Adrenal gland (tissue), 12 donors: ENCODE results near the gene RNF130. TPM values are rescaled to one million over a fixed set of nuclear protein-coding genes. Genes with fewer than 3 reads are reported as not detected.
"Not testable (repeated sequence)": the region's sequence is repeated elsewhere in the genome, so short reads cannot be mapped to it uniquely, and the experiment has no call there.

Source experiments
- DNase-seq, 7 donors: peaks; one replicate each; pipeline ENCODE4 v3.0.0-alpha.2; 2019 to 2020
- H3K27ac ChIP-seq, 5 donors: fragments of 200-600 bp; sonication (generic) in 4 of 5; 1 replicate in 3 of 5; 2 replicates in 2 of 5; pipeline versions ENCODE4 v1.5.1 to v1.8.0; 2016 to 2020; ENCODE audit warnings: mild to moderate bottlenecking in 1 of 5
- H3K27me3 ChIP-seq: fragments of 200-600 bp; 2 replicates; pipeline ENCODE4 v1.8.0; 2021
- H3K36me3 ChIP-seq, 2 donors: fragments of 200-600 bp; replicated peaks in 1 of 2; 1 replicate in 1 of 2; 2 replicates in 1 of 2; pipeline versions ENCODE4 v1.5.1 to v1.8.0; 2018 to 2022
- H3K4me1 ChIP-seq, 2 donors: fragments of 200-600 bp; replicated peaks in 1 of 2; 1 replicate in 1 of 2; 2 replicates in 1 of 2; pipeline versions ENCODE4 v1.5.1 to v1.8.0; 2018 to 2021
- H3K4me3 ChIP-seq, 4 donors: fragments of 200-600 bp; sonication (generic) in 3 of 4; one replicate each; pipeline ENCODE4 v1.5.1; 2016 to 2018
- H3K9me3 ChIP-seq, 3 donors: fragments of 200-600 bp; sonication (generic) in 1 of 3; replicated peaks in 1 of 3; 1 replicate in 2 of 3; 2 replicates in 1 of 3; pipeline versions ENCODE4 v1.5.1 to v1.8.0; 2016 to 2021
- CTCF ChIP-seq, 6 experiments: fragments of 450-650 bp in 4 of 6; fragments of 200-600 bp in 2 of 6; sonication (generic) in 1 of 6; IDR thresholded peaks; 1 replicate in 5 of 6; 2 replicates in 1 of 6; pipeline versions ENCODE4 v1.5.1 to v1.8.0; 2016 to 2021; ENCODE audit warnings: antibody characterized with exemption in 6 of 6, mild to moderate bottlenecking in 2 of 6, moderate library complexity in 1 of 6
- POLR2A ChIP-seq, 2 donors: fragments of 450-650 bp; IDR thresholded peaks; one replicate each; pipeline ENCODE4 v1.6.1; 2017; ENCODE audit warnings: antibody characterized with exemption in 2 of 2, mild to moderate bottlenecking in 2 of 2, moderate library complexity in 1 of 2
- WGBS, 4 donors: extraction: QIAGEN DNeasy Blood & Tissue Kit in 2 of 4; methylation state at CpG; one replicate each; pipeline versions ENCODE4 v1.1.5 to v1.1.7; 2013 to 2017; 5-methylcytosine and 5-hydroxymethylcytosine counted together
- intact Hi-C, 2 donors: fragments of 100-400 bp; cut with DNase I; formaldehyde crosslinking; loops; one replicate each; pipeline versions ENCODE4 v1.14.1 to v1.15.0; 2022 to 2023
- polyA plus RNA-seq, 3 donors: library from polyadenylated mRNA; stranded (reverse); fragments of 200-250 nt in 2 of 3; fragments of 350-450 nt in 1 of 3; fragmentation: Illumina TruSeq in 1 of 3; extraction: RNeasy Lipid Tissue Mini Kit (QIAGEN cat#74804) in 1 of 3; gene quantifications; one replicate each; pipeline ENCODE4 v1.2.3, GENCODE V29; 2013 to 2014
- total RNA-seq, 9 donors: library from RNA; depleted of rRNA in 4 of 9; stranded (reverse); fragments of >200 nt in 4 of 9; fragments of 120-200 nt in 1 of 9; fragmentation: NEBNext Ultra II Directional in 1 of 9; extraction: Animal tissue kit (Norgen Biotek cat#: 25700) in 1 of 9; gene quantifications; one replicate each; pipeline versions ENCODE4 v1.1.0 to v1.2.4, GENCODE V29; 2013 to 2023
- donor health status: healthy with polysubstance abuse.
- donor health status: Bipolar disorder and iron deficiency.
- donor health status: DM: yes; HTN: yes; CAD: no.
- donor health status: DM: no; HTN: no; CAD: no.
- donor health status: DM: no; HTN: no; CAD: no.
- donor health status: DM: yes; HTN: yes; CAD: no.

The RNF130 gene
- total and polyA plus RNA-seq, 12 donors: 36.8 to 138 (median 75.1) TPM

DNA sequence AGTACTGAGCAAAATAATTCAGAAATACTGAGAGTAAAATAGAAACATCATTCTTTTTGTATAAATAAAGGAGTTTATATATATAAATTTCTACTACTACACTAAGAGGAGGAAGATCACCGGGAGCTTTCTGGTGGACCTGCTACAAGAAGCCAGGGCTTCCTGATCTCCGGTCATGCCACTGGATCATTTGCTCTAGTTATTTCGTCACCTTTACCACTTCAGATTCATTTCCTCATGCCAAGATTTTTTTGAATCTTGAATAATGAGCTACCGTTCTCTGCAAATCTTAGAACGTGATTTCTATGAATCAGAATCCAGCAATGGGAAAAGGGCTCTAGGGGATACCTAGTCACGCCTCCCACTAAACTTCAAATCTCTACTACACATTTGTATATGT, 111.9 kb downstream of the RNF130 start:
- peaks cover 0 to 8% of the 10 kb centered on the region in 2 donors for H3K36me3 ChIP-seq

GRCh38 chr5:179959118-179959517, 112.4 kb downstream of the RNF130 start:
- 95 to 97% (median 96%) methylated on average over 5 of the region's 5 CpGs for WGBS, 4 donors
- H3K9me3 ChIP-seq, H3K27ac ChIP-seq, DNase-seq, H3K4me3 ChIP-seq, H3K36me3 ChIP-seq, intact Hi-C loops, H3K4me1 ChIP-seq, H3K27me3 ChIP-seq: not testable (repeated sequence)

More for the DNA sequence above, 111.9 kb downstream of the RNF130 start:
- Histone ChIP-seq H3K4me3 (no peak overlapping the region), H3K4me1 (no peaks in the 10 kb centered on the region), H3K27me3 (no peaks in the 10 kb centered on the region), H3K27ac (no peak overlapping the region), H3K9me3 (no peaks in the 10 kb centered on the region)
- TF ChIP-seq CTCF (IDR thresholded peaks at IDR 0.05): no peak
- no peak for TF ChIP-seq POLR2A (IDR thresholded peaks at IDR 0.05)
- intact Hi-C loops: no loop called here
- DNase-seq: peak in 1 of 7 donors; percentile 19
- WGBS, 4 donors: 79 to 90% (median 87%) methylated on average over 6 of the region's 6 CpGs

- 78 to 88% (median 79%) methylated on average over 2 of the region's 2 CpGs for WGBS, 4 donors
- intact Hi-C loops: no loop called here
- Histone ChIP-seq H3K27me3 (no peaks in the 10 kb centered on the region), H3K36me3 (no peaks in the 10 kb centered on the region), H3K27ac (peak overlapping the region in 1 of 5 donors; percentile 18), H3K4me1 (no peaks in the 10 kb centered on the region), H3K9me3 (no peaks in the 10 kb centered on the region), H3K4me3 (no peak overlapping the region)
- TF ChIP-seq POLR2A (IDR thresholded peaks at IDR 0.05) (no peak), CTCF (IDR thresholded peaks at IDR 0.05) (no peak)
- no peak for DNase-seq
Measured at GRCh38 chr5:179955630-179956029, 115.9 kb downstream of the RNF130 start.

DNA sequence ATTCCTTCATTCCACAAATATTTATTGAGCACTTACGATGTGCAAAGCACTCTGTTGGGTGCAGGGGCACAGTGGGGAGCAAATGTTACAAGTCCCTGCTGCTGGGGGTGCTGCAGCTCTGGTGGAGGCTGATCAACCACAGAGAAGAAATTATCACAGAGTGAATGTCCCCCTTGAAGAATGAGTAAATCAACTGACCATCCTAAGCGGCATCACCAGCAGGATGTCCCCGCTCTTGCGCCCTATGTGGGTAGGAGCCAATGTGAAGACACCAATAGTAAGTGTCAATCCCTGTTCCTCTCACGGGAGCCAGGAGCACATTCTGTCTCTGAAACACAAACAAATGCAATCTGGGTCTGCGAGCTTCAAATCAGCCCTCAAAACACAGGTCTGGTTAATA, 116.5 kb downstream of the RNF130 start:
- 88 to 94% (median 92%) methylated on average over 6 of the region's 6 CpGs for WGBS, 4 donors
- H3K4me1 ChIP-seq: no peaks in the 10 kb centered on the region
- intact Hi-C loops: no loop called here
- H3K27ac ChIP-seq: no peak overlapping the region
- no peak for DNase-seq
- no peak overlapping the region for H3K4me3 ChIP-seq
- no peaks in the 10 kb centered on the region for H3K36me3 ChIP-seq
- no peaks in the 10 kb centered on the region for H3K9me3 ChIP-seq
- H3K27me3 ChIP-seq: no peaks in the 10 kb centered on the region
- TF ChIP-seq CTCF (IDR thresholded peaks at IDR 0.05) (no peak), POLR2A (IDR thresholded peaks at IDR 0.05) (no peak)

DNA sequence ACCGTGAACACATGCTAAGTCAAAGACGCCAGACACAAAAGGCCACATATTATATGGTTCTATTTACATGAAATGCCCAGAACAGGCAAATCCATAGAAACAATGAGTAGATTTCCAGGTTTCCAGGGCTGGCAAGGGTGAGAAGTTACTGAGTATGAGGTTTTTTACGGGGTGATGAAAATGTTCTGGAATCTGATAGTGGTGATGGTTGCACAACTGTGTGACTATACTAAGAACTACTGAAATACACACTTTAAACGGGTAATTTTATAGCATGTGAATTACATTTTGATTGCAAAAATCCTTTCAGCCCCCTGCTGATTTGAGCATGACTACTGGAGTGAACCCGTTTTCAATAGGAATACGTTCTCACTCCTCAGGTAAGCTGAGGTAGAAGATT, 117.1 kb downstream of the RNF130 start:
- H3K36me3 ChIP-seq: no peaks in the 10 kb centered on the region

More for the DNA sequence above, 117.1 kb downstream of the RNF130 start:
- TF ChIP-seq CTCF (IDR thresholded peaks at IDR 0.05) (no peak), POLR2A (IDR thresholded peaks at IDR 0.05) (no peak)
- DNase-seq: no peak
- no peak overlapping the region for H3K27ac ChIP-seq
- no peaks in the 10 kb centered on the region for H3K9me3 ChIP-seq
- WGBS, 4 donors: 92 to 95% (median 93%) methylated on average over 6 of the region's 6 CpGs
- no peaks in the 10 kb centered on the region for H3K4me1 ChIP-seq
- H3K27me3 ChIP-seq: no peaks in the 10 kb centered on the region
- intact Hi-C loops: no loop called here
- no peak overlapping the region for H3K4me3 ChIP-seq
